ENCODE measurements around the gene NTN4.

The NTN4 gene

DNA sequence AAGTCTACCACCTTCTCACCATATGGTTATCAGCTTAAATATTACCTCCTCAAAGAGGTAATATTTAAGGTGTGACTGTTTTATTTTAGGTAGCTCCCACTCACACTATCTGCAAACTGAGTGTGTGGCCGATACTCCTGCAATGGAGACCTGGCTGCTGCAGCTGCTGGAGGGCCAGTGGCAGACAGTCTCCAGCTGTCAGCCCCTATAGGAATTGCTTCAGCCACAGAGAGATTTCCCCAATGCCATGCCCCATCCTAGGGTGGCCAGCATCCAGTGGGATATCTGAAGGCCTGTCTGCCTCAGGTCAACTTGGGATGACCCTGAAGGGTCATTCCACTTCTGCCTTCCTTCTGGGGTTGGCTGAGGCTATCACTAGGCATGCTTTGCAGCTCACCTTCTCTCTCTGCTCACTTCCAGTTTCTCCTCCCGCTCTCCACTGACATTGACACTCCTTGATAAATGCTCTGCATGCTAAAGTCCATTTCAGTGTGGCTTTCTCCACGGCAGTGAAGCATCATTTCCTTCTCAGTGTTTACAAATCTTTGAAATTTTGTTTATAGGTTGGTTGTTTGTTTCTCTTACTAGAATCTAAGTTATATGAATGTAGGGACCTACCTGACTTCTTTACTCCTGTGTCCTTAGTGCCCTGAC, 149.1 kb downstream of the NTN4 start:
- H3K4me3 ChIP-seq (replicated peaks; ENCODE audit: low read depth, low read length), result no peak overlapping the region
- TF ChIP-seq, protein P1, sequence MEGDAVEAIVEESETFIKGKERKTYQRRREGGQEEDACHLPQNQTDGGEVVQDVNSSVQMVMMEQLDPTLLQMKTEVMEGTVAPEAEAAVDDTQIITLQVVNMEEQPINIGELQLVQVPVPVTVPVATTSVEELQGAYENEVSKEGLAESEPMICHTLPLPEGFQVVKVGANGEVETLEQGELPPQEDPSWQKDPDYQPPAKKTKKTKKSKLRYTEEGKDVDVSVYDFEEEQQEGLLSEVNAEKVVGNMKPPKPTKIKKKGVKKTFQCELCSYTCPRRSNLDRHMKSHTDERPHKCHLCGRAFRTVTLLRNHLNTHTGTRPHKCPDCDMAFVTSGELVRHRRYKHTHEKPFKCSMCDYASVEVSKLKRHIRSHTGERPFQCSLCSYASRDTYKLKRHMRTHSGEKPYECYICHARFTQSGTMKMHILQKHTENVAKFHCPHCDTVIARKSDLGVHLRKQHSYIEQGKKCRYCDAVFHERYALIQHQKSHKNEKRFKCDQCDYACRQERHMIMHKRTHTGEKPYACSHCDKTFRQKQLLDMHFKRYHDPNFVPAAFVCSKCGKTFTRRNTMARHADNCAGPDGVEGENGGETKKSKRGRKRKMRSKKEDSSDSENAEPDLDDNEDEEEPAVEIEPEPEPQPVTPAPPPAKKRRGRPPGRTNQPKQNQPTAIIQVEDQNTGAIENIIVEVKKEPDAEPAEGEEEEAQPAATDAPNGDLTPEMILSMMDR (IDR thresholded peaks at IDR 0.05; ENCODE audit: low read depth, low read length, missing control alignments), result no peak
- DNase-seq (ENCODE audit: extremely low read depth, low read depth), result no peak

DNA sequence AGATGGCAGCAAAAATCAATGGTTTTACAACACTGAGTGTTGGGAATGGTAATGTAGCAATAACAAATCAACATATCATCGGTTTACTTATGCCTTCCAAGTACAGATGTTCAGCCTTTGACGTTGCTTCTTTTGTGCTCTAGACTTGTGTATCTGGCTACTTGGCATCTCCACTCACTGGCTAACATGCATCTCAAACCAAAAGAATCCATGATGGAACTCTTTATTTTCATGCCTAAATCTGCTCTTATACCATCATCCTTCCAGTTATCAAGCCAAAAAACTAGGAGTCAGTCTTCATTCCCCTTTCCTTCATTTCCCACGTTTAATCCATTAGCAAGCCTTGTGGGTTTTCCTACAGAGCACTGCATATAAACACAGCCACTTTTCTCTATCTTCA, 150.0 kb downstream of the NTN4 start:
- H3K4me3 ChIP-seq (replicated peaks; ENCODE audit: low read depth, low read length), result no peak overlapping the region
- no peak for DNase-seq (ENCODE audit: extremely low read depth, low read depth)
- TF ChIP-seq, protein P1 (IDR thresholded peaks at IDR 0.05; ENCODE audit: low read depth, low read length, missing control alignments), result no peak

GRCh38 chr12:95637471-95638155, 153.0 kb downstream of the NTN4 start:
- H3K4me3 ChIP-seq (replicated peaks; ENCODE audit: low read depth, low read length), result no peak overlapping the region
- TF ChIP-seq, protein P1 (IDR thresholded peaks at IDR 0.05; ENCODE audit: low read depth, low read length, missing control alignments), result no peak
- no peak for DNase-seq (ENCODE audit: extremely low read depth, low read depth)

DNA sequence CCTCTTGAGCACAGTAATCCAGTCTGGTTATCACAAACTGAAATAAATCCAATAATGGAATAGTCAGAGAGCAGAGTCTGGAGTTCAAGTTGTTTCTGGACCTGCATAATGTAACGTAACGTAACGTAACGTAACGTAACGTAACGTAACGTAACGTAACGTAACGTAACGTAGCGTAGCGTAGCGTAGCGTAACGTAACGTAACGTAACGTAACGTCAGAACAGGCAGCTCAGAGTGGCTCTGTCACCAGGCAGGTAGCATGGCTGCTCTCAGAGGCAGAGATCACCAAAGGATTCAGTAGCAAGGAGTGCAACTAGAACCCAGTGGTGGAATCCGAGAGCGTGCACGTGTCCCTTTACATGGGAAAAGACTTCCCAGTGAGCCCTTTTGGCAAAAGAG, 153.6 kb downstream of the NTN4 start:
- TF ChIP-seq, protein P1 (IDR thresholded peaks at IDR 0.05; ENCODE audit: low read depth, low read length, missing control alignments), result no peak
- no peak for DNase-seq (ENCODE audit: extremely low read depth, low read depth)
- no peak overlapping the region for H3K4me3 ChIP-seq (replicated peaks; ENCODE audit: low read depth, low read length)

GRCh38 chr12:95634622-95635621, 155.6 kb downstream of the NTN4 start:
- TF ChIP-seq, protein P1 (IDR thresholded peaks at IDR 0.05; ENCODE audit: low read depth, low read length, missing control alignments), result no peak
- no peak overlapping the region for H3K4me3 ChIP-seq (replicated peaks; ENCODE audit: low read depth, low read length)
- DNase-seq (ENCODE audit: extremely low read depth, low read depth), result no peak

- no peak for DNase-seq (ENCODE audit: extremely low read depth, low read depth)
- TF ChIP-seq, protein P1 (IDR thresholded peaks at IDR 0.05; ENCODE audit: low read depth, low read length, missing control alignments), result no peak
- no peak overlapping the region for H3K4me3 ChIP-seq (replicated peaks; ENCODE audit: low read depth, low read length)
Observed at GRCh38 chr12:95633732-95634465, 156.7 kb downstream of the NTN4 start.

Data from HFF-Myc (cell line).